GM19043 (cell line): ENCODE results near the gene AGO1.

Source experiments
- ATAC-seq: cut with Tn5 transposase; IDR thresholded peaks from one replicate; pipeline ENCODE4 v1.9.1; 2021; ENCODE audit warnings: low read depth; ENCODE audit not compliant: unreplicated experiment

Gene AGO1

GRCh38 chr1:35902671-35903070, 19.7 kb downstream of the AGO1 start:
- no peak for ATAC-seq

GRCh38 chr1:35914717-35915116, 31.7 kb downstream of the AGO1 start:
- no peak for ATAC-seq

- no peak for ATAC-seq
Measured at GRCh38 chr1:35915693-35916092, 32.7 kb downstream of the AGO1 start.

- no peak for ATAC-seq
Measured at GRCh38 chr1:35923791-35924221, 40.8 kb downstream of the AGO1 start.

GRCh38 chr1:35924838-35925237, 41.8 kb downstream of the AGO1 start:
- ATAC-seq = no peak

- ATAC-seq = no peak
Measured at GRCh38 chr1:35925741-35926140, 42.7 kb downstream of the AGO1 start.

- no peak for ATAC-seq
Measured at GRCh38 chr1:35927472-35927871, 44.5 kb downstream of the AGO1 start.

- ATAC-seq = no peak
Measured at GRCh38 chr1:35929730-35930592, 47.0 kb downstream of the AGO1 start.

- peak; percentile 74 for ATAC-seq
Measured at GRCh38 chr1:35930593-35931445, 47.8 kb downstream of the AGO1 start, which contains the start of gene AGO3. TSS of gene AGO3 (plus strand) at chr1:35931105. CDS start at chr1:35931427, 322 bp downstream.

GRCh38 chr1:35931446-35932157, 48.6 kb downstream of the AGO1 start:
- peak; percentile 26 for ATAC-seq

GRCh38 chr1:35932158-35932636, 49.2 kb downstream of the AGO1 start:
- no peak for ATAC-seq

GRCh38 chr1:35932941-35933340, 49.9 kb downstream of the AGO1 start:
- ATAC-seq = no peak

- no peak for ATAC-seq
Measured at GRCh38 chr1:35935442-35936388, 52.7 kb downstream of the AGO1 start.

- no peak for ATAC-seq
Measured at GRCh38 chr1:35936838-35937237, 53.8 kb downstream of the AGO1 start.

- no peak for ATAC-seq
Measured at GRCh38 chr1:35939484-35939883, 56.5 kb downstream of the AGO1 start.

- ATAC-seq = no peak
Measured at GRCh38 chr1:35945327-35945726, 62.3 kb downstream of the AGO1 start.

GRCh38 chr1:35947547-35947946, 64.5 kb downstream of the AGO1 start:
- ATAC-seq = no peak

GRCh38 chr1:35958558-35958957, 75.5 kb downstream of the AGO1 start:
- ATAC-seq = no peak

- no peak for ATAC-seq
Measured at GRCh38 chr1:35959304-35959703, 76.3 kb downstream of the AGO1 start.

- no peak for ATAC-seq
Measured at GRCh38 chr1:35962952-35963351, 79.9 kb downstream of the AGO1 start.
